Measurements from ENCODE around the gene APOO. TPM values are rescaled to one million over a fixed set of nuclear protein-coding genes. Genes with fewer than 3 reads are reported as not detected.

The APOO gene
- total RNA-seq, 1 donor: 9.8 TPM

DNA sequence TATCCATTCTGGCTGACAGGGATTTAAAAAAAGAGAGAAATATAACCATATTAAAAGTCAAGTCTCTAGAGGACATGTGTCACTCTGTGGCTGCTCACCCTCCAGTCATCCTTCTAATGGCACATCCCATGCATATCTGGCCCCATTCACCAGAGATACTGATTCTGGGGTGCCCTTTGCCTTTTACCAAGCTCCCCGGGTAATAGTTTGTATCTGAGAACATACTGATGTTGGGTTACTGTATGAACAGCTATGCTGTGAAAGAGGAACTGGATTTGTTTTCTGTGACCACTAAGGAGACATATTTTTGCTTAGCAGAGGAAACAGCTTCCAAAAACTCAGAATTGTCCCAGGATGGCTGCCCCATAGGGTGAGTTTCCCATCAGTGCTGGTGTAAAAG lies 68.8 kb downstream of the APOO start:
- TF ChIP-seq, protein P1, sequence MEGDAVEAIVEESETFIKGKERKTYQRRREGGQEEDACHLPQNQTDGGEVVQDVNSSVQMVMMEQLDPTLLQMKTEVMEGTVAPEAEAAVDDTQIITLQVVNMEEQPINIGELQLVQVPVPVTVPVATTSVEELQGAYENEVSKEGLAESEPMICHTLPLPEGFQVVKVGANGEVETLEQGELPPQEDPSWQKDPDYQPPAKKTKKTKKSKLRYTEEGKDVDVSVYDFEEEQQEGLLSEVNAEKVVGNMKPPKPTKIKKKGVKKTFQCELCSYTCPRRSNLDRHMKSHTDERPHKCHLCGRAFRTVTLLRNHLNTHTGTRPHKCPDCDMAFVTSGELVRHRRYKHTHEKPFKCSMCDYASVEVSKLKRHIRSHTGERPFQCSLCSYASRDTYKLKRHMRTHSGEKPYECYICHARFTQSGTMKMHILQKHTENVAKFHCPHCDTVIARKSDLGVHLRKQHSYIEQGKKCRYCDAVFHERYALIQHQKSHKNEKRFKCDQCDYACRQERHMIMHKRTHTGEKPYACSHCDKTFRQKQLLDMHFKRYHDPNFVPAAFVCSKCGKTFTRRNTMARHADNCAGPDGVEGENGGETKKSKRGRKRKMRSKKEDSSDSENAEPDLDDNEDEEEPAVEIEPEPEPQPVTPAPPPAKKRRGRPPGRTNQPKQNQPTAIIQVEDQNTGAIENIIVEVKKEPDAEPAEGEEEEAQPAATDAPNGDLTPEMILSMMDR (IDR thresholded peaks at IDR 0.05; ENCODE audit: insufficient read depth, low read length): no peak
- no peak overlapping the region for H3K4me3 ChIP-seq (ENCODE audit: low read depth, low read length)
- no peak for DNase-seq (ENCODE audit: low read depth)

DNA sequence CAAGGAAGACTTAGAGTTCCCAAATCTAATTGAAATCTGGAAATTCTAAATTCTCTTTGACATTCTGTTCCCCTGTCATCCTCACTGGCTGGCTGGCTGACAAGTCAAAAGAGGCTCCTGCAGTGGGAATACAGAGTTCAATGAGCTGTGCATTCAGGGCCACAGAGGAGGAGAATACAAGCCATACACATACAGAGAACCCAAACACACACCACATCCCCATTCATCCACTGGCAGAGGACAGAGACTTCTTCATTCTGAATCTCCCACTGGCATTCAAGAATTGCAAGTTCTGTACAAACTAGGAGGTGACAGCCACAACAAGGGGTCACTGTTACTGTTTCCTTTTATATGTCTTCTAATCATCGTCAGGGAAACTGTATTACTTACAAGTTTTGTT lies 75.0 kb downstream of the APOO start:
- TF ChIP-seq, protein P1 (IDR thresholded peaks at IDR 0.05; ENCODE audit: insufficient read depth, low read length): no peak
- H3K4me3 ChIP-seq (ENCODE audit: low read depth, low read length): no peak overlapping the region
- no peak for DNase-seq (ENCODE audit: low read depth)

DNA sequence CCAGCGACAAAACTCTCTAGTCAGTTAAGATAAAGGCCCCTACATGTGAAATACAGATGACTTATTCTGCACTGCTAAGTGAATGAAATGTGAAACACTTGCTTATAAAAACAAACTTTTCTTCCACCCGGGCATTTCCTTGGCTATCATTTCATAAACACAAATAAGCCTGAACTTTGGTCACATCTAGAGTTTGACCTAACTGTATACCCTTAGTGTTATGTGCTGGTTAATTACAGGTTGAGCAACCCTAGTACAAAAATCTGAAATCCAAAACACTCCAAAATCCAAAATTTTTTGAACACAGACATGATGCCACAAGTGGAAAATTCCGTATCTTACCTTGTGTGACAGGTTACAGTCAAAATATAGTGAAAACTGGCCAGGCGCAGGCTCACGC lies 78.9 kb downstream of the APOO start:
- no peak overlapping the region for H3K4me3 ChIP-seq (ENCODE audit: low read depth, low read length)
- TF ChIP-seq, protein P1 (IDR thresholded peaks at IDR 0.05; ENCODE audit: insufficient read depth, low read length): no peak
- DNase-seq (ENCODE audit: low read depth): no peak

GRCh38 chrX:23826653-23827052 lies 81.1 kb downstream of the APOO start:
- no peak overlapping the region for H3K4me3 ChIP-seq (ENCODE audit: low read depth, low read length)
- no peak for DNase-seq (ENCODE audit: low read depth)
- TF ChIP-seq, protein P1 (IDR thresholded peaks at IDR 0.05; ENCODE audit: insufficient read depth, low read length): no peak

- DNase-seq (ENCODE audit: low read depth): no peak
- H3K4me3 ChIP-seq (ENCODE audit: low read depth, low read length): no peak overlapping the region
- TF ChIP-seq, protein P1 (IDR thresholded peaks at IDR 0.05; ENCODE audit: insufficient read depth, low read length): no peak
Observed at GRCh38 chrX:23826216-23826615, 81.5 kb downstream of the APOO start.

- TF ChIP-seq, protein P1 (IDR thresholded peaks at IDR 0.05; ENCODE audit: insufficient read depth, low read length): no peak
- DNase-seq (ENCODE audit: low read depth): no peak
- no peak overlapping the region for H3K4me3 ChIP-seq (ENCODE audit: low read depth, low read length)
Observed at GRCh38 chrX:23825675-23826074, 82.1 kb downstream of the APOO start.

DNA sequence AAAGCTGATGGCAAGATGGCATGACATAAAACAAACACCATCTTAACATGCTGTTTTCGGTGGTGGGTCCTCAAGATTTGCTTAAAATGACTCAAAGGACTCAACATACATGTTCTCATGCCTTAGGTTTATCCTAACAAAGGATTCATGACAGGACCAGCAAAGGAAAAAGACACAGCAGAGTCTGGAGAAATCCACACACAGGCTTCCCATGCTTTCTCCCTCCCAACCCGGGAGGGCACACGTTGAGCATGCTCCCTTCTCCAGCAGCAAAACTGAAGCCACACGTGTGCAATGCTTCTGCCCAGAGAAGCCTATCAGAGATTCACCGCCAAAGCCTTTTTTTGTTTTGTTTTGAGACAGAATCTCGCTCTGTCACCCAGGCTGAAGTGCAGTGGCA lies 84.9 kb downstream of the APOO start:
- TF ChIP-seq, protein P1 (IDR thresholded peaks at IDR 0.05; ENCODE audit: insufficient read depth, low read length): no peak
- no peak overlapping the region for H3K4me3 ChIP-seq (ENCODE audit: low read depth, low read length)
- no peak for DNase-seq (ENCODE audit: low read depth)

Data from fibroblast of the aortic adventitia (primary cell).